A673 (cell line): ENCODE measurements around the gene TMEM61.

Source experiments
- CTCF ChIP-seq: fragments of 300-800, 200-600 bp; sonication (generic); conservative IDR thresholded peaks from 2 replicates; pipeline ENCODE4 v1.5.1; 2017; ENCODE audit warnings: low read depth, mild to moderate bottlenecking, antibody characterized with exemption, low read length, moderate library complexity, mixed read lengths
- EZH2 ChIP-seq: fragments of 200-600 bp; sonication (generic); IDR thresholded peaks from 2 replicates; pipeline ENCODE4 v1.6.1; 2017; ENCODE audit warnings: borderline replicate concordance, low read depth, mild to moderate bottlenecking, mixed read lengths, antibody characterized with exemption, low read length; ENCODE audit not compliant: poor library complexity, severe bottlenecking

GRCh38 chr1:54972436-54972835 is 8.0 kb upstream of the TMEM61 start:
- TF ChIP-seq CTCF (no peak), EZH2 (no peak)
